ENCODE results near the gene LDLRAD3. TPM values are rescaled to one million over a fixed set of nuclear protein-coding genes. Genes with fewer than 3 reads are reported as not detected.

LDLRAD3 gene
- total RNA-seq, 1 donor from 2014 or later, result 19.6 TPM

DNA sequence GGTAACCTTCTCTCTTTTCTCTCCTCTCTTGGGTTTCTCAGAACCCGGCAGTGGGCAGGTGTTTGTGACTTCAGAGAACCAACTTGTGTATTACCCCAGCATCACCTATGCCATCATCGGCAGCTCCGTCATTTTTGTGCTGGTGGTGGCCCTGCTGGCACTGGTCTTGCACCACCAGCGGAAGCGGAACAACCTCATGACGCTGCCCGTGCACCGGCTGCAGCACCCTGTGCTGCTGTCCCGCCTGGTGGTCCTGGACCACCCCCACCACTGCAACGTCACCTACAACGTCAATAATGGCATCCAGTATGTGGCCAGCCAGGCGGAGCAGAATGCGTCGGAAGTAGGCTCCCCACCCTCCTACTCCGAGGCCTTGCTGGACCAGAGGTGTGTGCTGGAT, 283.2 kb downstream of the LDLRAD3 start:
- H3K27ac Mint-ChIP-seq, result no peak overlapping the region
- no peaks in the 10 kb centered on the region for H3K4me1 Mint-ChIP-seq (ENCODE audit: low read depth)
- DNase-seq (ENCODE audit: low spot score, unreplicated experiment), result no peak
- H3K9me3 Mint-ChIP-seq (ENCODE audit: low read depth), result no peaks in the 10 kb centered on the region
- TF ChIP-seq, protein P1, sequence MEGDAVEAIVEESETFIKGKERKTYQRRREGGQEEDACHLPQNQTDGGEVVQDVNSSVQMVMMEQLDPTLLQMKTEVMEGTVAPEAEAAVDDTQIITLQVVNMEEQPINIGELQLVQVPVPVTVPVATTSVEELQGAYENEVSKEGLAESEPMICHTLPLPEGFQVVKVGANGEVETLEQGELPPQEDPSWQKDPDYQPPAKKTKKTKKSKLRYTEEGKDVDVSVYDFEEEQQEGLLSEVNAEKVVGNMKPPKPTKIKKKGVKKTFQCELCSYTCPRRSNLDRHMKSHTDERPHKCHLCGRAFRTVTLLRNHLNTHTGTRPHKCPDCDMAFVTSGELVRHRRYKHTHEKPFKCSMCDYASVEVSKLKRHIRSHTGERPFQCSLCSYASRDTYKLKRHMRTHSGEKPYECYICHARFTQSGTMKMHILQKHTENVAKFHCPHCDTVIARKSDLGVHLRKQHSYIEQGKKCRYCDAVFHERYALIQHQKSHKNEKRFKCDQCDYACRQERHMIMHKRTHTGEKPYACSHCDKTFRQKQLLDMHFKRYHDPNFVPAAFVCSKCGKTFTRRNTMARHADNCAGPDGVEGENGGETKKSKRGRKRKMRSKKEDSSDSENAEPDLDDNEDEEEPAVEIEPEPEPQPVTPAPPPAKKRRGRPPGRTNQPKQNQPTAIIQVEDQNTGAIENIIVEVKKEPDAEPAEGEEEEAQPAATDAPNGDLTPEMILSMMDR (IDR thresholded peaks at IDR 0.05; ENCODE audit: unreplicated experiment), result no peak
- no peaks in the 10 kb centered on the region for H3K27me3 Mint-ChIP-seq
- H3K36me3 Mint-ChIP-seq (ENCODE audit: insufficient read depth), result peaks cover 2% of the 10 kb centered on the region
- H3K4me3 Mint-ChIP-seq (ENCODE audit: low read depth), result no peak overlapping the region

DNA sequence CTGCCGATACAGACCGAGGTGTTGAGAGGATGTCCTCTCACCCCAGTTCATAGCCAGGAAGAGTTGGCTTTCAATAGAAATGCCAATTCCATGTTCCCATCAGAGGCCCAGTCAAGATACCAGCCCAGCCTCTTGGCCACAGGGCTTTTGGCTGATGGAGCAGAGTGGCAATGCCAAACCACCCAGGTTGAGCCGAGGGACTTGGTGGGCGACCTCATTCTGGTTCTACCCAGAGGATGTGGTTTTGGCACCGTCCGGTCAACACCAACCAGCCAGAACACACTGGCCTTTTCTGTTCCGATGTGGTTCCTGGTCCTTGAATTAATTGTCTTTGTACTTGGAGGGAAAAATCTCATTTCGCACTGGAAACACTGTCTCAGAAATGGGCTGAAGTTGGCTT, 284.8 kb downstream of the LDLRAD3 start:
- H3K36me3 Mint-ChIP-seq (ENCODE audit: insufficient read depth), result peaks cover 2% of the 10 kb centered on the region
- no peaks in the 10 kb centered on the region for H3K9me3 Mint-ChIP-seq (ENCODE audit: low read depth)
- H3K4me1 Mint-ChIP-seq (ENCODE audit: low read depth), result no peaks in the 10 kb centered on the region
- TF ChIP-seq, protein P1 (IDR thresholded peaks at IDR 0.05; ENCODE audit: unreplicated experiment), result no peak
- no peaks in the 10 kb centered on the region for H3K27me3 Mint-ChIP-seq
- H3K27ac Mint-ChIP-seq, result no peak overlapping the region
- H3K4me3 Mint-ChIP-seq (ENCODE audit: low read depth), result no peak overlapping the region
- no peak for DNase-seq (ENCODE audit: low spot score, unreplicated experiment)

DNA sequence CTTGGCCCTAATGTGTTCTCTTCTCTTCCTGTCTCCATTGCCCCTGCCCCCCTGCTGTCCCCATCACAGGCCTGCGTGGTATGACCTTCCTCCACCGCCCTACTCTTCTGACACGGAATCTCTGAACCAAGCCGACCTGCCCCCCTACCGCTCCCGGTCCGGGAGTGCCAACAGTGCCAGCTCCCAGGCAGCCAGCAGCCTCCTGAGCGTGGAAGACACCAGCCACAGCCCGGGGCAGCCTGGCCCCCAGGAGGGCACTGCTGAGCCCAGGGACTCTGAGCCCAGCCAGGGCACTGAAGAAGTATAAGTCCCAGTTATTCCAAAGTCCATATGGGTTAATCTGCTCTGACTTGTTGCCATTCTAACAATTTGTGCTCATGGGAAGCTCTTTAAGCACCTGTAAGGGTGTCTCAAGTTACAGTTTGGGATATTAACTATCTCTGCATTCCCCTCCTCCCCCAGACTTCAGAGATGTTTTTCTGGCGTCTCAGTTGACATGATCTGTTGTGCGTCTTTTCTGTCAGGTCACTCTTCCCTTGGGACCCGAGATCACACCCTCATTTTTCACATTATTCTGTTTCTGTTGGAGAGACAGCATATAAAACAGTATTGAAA, 285.3 kb downstream of the LDLRAD3 start:
- Mint-ChIP-seq H3K4me1 (ENCODE audit: low read depth) (no peaks in the 10 kb centered on the region), H3K27me3 (no peaks in the 10 kb centered on the region), H3K4me3 (ENCODE audit: low read depth) (no peak overlapping the region), H3K27ac (no peak overlapping the region), H3K36me3 (ENCODE audit: insufficient read depth) (peaks cover 2% of the 10 kb centered on the region), H3K9me3 (ENCODE audit: low read depth) (no peaks in the 10 kb centered on the region)
- TF ChIP-seq, protein P1 (IDR thresholded peaks at IDR 0.05; ENCODE audit: unreplicated experiment), result no peak
- DNase-seq (ENCODE audit: low spot score, unreplicated experiment), result no peak

DNA sequence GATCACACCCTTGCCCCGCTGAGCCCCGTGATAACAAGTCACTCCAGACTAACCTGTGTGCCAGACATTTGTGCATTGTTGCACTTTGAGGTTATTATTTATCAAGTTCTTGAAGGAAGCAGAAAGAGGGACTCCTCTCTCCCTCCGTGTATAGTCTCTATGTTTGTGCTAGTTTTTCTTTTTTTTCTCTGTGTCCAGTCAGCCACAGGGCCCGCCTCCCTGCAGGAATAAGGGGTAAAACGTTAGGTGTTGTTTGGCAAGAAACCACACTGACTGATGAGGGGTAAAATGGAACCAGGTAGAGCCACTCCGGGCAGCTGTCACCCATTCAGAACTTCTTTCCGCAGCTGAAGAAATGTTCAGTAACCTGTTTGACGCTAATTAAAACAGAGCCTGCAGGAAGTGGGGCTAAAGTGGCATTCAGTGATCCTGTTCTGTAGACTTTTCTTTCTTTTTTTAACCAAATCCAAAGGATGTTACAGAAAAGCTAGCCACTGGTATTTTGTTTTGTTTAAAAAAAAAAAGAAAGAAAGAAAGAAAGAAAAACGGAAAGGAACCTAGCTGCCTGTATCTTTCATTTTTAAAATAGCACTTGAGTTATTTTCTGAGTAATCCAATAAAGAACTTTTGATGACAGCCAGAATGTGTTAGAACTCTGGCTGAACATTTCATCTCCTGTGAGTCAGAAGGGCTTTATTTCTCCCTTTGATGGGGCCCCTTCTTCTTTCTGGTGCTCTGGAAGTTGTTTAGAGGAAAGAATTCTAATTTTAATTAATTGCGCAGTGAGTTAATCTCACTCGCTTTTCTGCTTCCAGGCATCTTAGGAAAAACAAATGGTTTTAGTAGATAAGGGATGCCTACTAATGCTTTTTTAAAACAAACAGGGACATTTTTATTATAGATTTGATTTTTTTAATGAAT, 287.2 kb downstream of the LDLRAD3 start:
- no peaks in the 10 kb centered on the region for H3K9me3 Mint-ChIP-seq (ENCODE audit: low read depth)
- DNase-seq (ENCODE audit: low spot score, unreplicated experiment), result no peak
- no peak overlapping the region for H3K4me3 Mint-ChIP-seq (ENCODE audit: low read depth)
- TF ChIP-seq, protein P1 (IDR thresholded peaks at IDR 0.05; ENCODE audit: unreplicated experiment), result no peak
- H3K4me1 Mint-ChIP-seq (ENCODE audit: low read depth), result no peaks in the 10 kb centered on the region
- no peak overlapping the region for H3K27ac Mint-ChIP-seq
- no peaks in the 10 kb centered on the region for H3K27me3 Mint-ChIP-seq
- H3K36me3 Mint-ChIP-seq (ENCODE audit: insufficient read depth), result peaks cover 2% of the 10 kb centered on the region

DNA sequence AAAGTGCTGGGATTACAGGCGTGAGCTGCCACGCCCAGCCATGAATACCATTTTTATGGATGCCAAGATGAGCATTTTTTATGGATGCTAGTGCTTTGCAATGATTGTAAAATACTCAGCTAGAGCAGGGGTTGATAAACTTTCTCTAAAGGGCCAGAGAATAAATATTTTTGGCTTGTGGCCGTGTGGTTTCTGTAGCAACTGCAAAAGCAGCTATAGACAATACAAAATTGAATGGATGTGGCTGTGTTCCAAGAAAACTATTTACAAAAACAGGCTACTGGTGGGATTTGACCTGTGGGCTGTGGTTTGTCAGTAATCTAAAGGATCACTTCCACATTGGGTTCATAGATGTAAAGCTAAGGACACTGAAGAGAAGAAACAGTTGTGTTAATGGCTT, 289.3 kb downstream of the LDLRAD3 start:
- TF ChIP-seq, protein P1 (IDR thresholded peaks at IDR 0.05; ENCODE audit: unreplicated experiment), result no peak
- Mint-ChIP-seq H3K27ac (no peak overlapping the region), H3K9me3 (ENCODE audit: low read depth) (no peaks in the 10 kb centered on the region), H3K4me3 (ENCODE audit: low read depth) (no peak overlapping the region), H3K27me3 (no peaks in the 10 kb centered on the region), H3K36me3 (ENCODE audit: insufficient read depth) (no peaks in the 10 kb centered on the region), H3K4me1 (ENCODE audit: low read depth) (no peaks in the 10 kb centered on the region)
- no peak for DNase-seq (ENCODE audit: low spot score, unreplicated experiment)

All from progenitor cell of endocrine pancreas (in vitro differentiated cells).